ENCODE data around the gene CCDC28B. TPM values are rescaled to one million over a fixed set of nuclear protein-coding genes. Genes with fewer than 3 reads are reported as not detected.

CCDC28B gene
- total RNA-seq, 2 experiments from 2014 or later, result 33.4 to 36.6 TPM

DNA sequence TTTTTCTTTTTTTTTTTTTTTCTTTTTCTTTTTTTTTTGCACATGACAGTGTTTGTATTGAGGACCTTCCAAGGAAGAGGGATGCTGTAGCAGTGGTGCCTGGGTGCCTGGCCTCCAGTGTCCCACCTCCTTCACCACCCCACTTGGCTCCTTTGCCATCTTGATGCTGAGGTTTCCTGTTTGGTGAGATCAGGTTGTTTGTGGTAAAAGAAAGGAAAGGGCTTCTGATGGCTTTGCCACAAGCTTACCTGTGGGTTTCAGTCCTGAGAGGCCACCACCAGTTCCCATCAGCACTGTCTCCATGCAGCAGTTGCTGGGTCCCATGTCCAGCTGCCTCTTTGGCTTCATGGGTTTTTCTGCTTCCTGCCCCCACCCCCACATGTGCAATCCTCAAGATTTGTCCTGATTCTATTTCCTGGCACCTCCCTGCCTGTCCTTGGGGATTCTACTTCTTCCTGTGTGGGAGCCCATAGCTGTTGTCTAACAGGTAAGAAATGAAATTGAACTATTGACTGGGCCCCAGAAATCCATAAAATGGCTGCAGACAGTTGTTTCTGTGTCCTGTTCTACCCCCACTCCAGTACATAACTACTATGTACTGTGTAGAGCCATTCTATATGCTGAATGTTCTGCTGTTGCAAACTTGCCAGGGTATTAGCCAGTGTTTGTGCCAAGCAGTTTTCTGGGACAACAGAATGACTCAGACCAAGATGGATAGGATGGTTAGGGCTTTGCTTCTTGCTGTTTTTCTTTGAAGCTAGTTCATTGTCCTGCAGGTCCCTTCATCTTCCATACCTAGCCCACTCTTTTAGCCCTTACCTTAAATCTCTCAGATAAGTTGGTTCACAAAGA, 4.2 kb upstream of the CCDC28B start:
- H3K27ac Mint-ChIP-seq, result peak overlapping the region; percentile 78
- H3K4me3 Mint-ChIP-seq, result peak overlapping the region; percentile 60
- H3K36me3 Mint-ChIP-seq (ENCODE audit: low read depth), result peaks cover 69% of the 10 kb centered on the region
- no peaks in the 10 kb centered on the region for H3K27me3 Mint-ChIP-seq
- H3K4me1 Mint-ChIP-seq, result peaks cover 76% of the 10 kb centered on the region
- CTCF ChIA-PET, result interaction anchor here (0.5 to 2.5 kb wide), 7 partner anchors 9 to 375 kb away, joined by 3 to 12 read pairs (median 4); partner anchors contain the start of genes IQCC and TXLNA
- POLR2A ChIA-PET, result no interaction called here
- DNase-seq, result peak; percentile 55
- no peaks in the 10 kb centered on the region for H3K9me3 Mint-ChIP-seq

DNA sequence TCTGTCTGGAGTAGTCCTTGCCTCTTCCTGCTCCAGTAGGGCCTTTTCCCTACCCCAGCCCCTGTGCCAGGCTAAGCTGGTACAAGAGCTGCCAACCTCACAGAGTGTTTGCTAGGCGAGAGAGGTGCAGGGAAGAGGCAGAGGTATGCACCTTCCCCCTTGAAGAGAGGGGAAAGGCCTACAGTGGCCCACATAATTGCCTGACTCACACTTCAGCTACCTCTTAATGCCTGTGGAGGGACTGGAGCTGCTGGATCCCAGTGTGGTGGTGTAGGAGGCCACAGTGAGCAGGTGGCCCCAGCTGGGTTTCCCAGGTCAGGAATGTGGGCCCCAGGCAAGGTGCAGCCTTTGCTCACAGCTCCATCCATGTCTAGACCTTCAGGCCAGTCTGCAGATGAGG, 3.3 kb upstream of the CCDC28B start:
- Mint-ChIP-seq H3K36me3 (ENCODE audit: low read depth) (peaks cover 65% of the 10 kb centered on the region), H3K27me3 (no peaks in the 10 kb centered on the region), H3K27ac (no peak overlapping the region), H3K4me1 (peaks cover 81% of the 10 kb centered on the region), H3K9me3 (no peaks in the 10 kb centered on the region), H3K4me3 (no peak overlapping the region)
- POLR2A ChIA-PET, result interaction anchor here (0.6 kb wide), 2 partner anchors 14 to 201 kb away, joined by 5 read pairs; no protein-coding TSS in a partner anchor
- CTCF ChIA-PET, result interaction anchor here (0.6 to 2.5 kb wide), 7 partner anchors 9 to 161 kb away, joined by 3 to 12 read pairs (median 9); partner anchors contain the start of genes FAM167B, IQCC and TXLNA
- no peak for DNase-seq

DNA sequence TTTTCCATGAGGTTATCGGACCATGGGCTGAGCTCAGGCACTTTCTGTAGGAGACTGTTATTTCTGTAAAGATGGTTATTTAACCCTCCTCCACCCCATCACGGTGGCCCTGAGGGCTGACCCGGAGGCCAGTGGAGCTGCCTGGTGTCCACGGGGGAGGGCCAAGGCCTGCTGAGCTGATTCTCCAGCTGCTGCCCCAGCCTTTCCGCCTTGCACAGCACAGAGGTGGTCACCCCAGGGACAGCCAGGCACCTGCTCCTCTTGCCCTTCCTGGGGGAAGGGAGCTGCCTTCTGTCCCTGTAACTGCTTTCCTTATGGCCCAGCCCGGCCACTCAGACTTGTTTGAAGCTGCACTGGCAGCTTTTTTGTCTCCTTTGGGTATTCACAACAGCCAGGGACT, 2.6 kb upstream of the CCDC28B start:
- Mint-ChIP-seq H3K4me1 (peaks cover 86% of the 10 kb centered on the region), H3K9me3 (no peaks in the 10 kb centered on the region), H3K4me3 (no peak overlapping the region), H3K36me3 (ENCODE audit: low read depth) (peaks cover 61% of the 10 kb centered on the region), H3K27ac (no peak overlapping the region), H3K27me3 (no peaks in the 10 kb centered on the region)
- POLR2A ChIA-PET, result interaction anchor here (0.6 kb wide), 3 partner anchors 15 to 200 kb away, joined by 3 to 5 read pairs (median 5); no protein-coding TSS in a partner anchor
- CTCF ChIA-PET, result interaction anchor here (0.6 to 2.5 kb wide), 7 partner anchors 10 to 162 kb away, joined by 3 to 12 read pairs (median 9); partner anchors contain the start of genes FAM167B and TXLNA
- no peak for DNase-seq

DNA sequence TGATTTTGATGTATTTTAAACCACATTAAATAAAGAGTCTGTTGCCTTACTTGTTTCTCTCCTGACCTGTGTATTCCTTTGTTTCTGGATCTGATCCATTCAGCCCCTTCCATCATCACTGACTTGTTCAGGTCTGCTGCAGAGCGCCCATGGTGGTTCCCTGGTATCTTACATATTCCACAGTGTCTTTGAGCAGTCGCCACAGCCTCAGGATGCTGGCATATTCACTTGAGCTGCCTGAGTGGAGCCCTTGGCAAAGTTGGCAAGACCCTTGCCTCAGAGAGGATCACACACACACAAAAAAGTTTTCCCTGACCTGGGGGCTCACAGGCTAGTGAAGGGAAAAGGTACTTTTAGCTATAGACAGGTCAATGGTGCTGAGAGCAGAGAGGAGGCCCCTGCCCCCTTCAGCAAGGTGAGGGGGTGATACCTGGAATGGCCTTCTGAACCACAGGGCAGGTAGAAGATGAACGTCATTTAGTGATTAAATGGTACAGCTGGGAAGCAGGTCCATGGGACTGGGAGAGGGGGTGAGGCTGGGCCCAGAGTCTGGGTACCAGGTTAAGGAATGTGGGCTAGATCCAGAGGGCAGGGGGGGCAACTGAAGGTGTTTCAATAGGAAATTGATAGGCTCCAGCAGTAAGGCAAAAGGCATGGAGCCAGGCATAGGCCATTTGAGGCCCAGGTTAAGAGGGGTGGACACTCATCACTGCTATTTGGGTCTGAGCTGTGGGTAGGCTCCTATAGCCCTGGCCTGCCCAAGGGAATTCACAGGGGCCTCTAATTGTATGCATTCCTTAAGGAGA, 2.0 kb upstream of the CCDC28B start:
- H3K27ac Mint-ChIP-seq, result peak overlapping the region; percentile 7
- DNase-seq, result no peak
- H3K4me1 Mint-ChIP-seq, result peaks cover 83% of the 10 kb centered on the region
- H3K36me3 Mint-ChIP-seq (ENCODE audit: low read depth), result peaks cover 57% of the 10 kb centered on the region
- H3K27me3 Mint-ChIP-seq, result no peaks in the 10 kb centered on the region
- no peak overlapping the region for H3K4me3 Mint-ChIP-seq
- no peaks in the 10 kb centered on the region for H3K9me3 Mint-ChIP-seq
- ChIA-PET CTCF (interaction anchor here (1.0 to 2.5 kb wide), 5 partner anchors 14 to 50 kb away, joined by 3 to 12 read pairs (median 9); partner anchors contain the start of genes FAM167B and TXLNA), POLR2A (interaction anchor here (0.6 kb wide), 1 partner anchor 96 kb away, joined by 3 read pairs; no protein-coding TSS in a partner anchor)

DNA sequence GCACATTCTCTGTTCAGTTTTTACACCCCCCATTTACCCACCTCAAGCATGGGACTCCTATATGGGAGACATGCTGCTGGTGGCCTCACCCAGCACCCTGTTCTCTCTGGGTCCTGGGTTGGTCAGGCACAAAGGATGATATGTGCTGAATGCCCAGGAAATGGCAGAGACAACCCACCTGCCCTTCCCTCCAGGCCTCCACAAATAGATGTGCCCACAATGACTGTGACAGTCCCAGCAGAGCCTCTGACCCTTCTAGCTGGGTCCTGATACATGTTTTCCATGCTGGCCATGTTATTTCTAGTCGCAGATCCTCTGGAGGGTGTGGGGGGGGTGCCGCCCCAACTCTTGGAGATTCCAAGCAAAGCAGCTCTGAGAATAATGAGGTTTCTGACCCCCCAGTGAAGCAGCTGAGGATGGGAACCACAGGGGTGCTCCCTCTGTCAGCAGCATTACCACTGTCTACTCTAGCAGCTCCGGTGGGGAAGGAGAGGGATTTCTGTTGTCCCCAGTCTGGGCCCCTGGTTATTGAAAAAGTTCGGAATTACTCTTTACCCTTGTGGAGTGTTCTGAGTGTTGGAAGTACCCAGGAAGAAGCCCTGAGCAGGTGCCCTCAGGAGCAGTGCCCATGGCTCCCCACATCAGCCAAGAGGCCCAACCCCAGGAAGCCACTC, 1.2 kb upstream of the CCDC28B start:
- peaks cover 81% of the 10 kb centered on the region for H3K4me1 Mint-ChIP-seq
- DNase-seq, result no peak
- CTCF ChIA-PET, result interaction anchor here (0.6 to 2.2 kb wide), 5 partner anchors 10 to 153 kb away, joined by 3 to 9 read pairs (median 5); no protein-coding TSS in a partner anchor
- peaks cover 55% of the 10 kb centered on the region for H3K36me3 Mint-ChIP-seq (ENCODE audit: low read depth)
- no peak overlapping the region for H3K4me3 Mint-ChIP-seq
- peak overlapping the region; percentile 88 for H3K27ac Mint-ChIP-seq
- no peaks in the 10 kb centered on the region for H3K9me3 Mint-ChIP-seq
- no peaks in the 10 kb centered on the region for H3K27me3 Mint-ChIP-seq
- POLR2A ChIA-PET, result no interaction called here

DNA sequence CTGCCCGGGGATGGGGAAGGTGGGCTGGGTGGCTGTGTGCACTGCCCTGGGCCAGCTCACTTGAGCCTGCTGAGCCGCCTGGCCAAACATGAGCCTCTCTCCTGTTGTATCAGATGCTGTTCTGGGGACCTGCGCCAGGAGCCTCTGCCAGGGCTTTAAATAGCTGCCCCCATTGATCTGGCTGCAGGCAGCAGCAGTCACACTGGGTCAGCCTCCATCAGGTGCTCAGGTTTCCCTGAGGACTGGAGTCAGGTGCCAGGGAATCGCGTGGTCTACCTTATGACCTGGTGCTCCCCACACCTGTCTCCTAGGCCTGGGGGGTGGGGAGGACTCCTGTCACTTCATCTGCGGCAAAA, 700 bp upstream of the CCDC28B start:
- DNase-seq, result no peak
- Mint-ChIP-seq H3K27me3 (no peaks in the 10 kb centered on the region), H3K4me1 (peaks cover 79% of the 10 kb centered on the region), H3K4me3 (peak overlapping the region; percentile 81), H3K27ac (peak overlapping the region; percentile 88), H3K9me3 (no peaks in the 10 kb centered on the region), H3K36me3 (ENCODE audit: low read depth) (peaks cover 50% of the 10 kb centered on the region)
- POLR2A ChIA-PET, result interaction anchor here (0.8 kb wide), 1 partner anchor 16 kb away, joined by 3 read pairs; no protein-coding TSS in a partner anchor
- CTCF ChIA-PET, result interaction anchor here (0.6 to 2.2 kb wide), 4 partner anchors 10 to 153 kb away, joined by 3 to 6 read pairs (median 4); no protein-coding TSS in a partner anchor

DNA sequence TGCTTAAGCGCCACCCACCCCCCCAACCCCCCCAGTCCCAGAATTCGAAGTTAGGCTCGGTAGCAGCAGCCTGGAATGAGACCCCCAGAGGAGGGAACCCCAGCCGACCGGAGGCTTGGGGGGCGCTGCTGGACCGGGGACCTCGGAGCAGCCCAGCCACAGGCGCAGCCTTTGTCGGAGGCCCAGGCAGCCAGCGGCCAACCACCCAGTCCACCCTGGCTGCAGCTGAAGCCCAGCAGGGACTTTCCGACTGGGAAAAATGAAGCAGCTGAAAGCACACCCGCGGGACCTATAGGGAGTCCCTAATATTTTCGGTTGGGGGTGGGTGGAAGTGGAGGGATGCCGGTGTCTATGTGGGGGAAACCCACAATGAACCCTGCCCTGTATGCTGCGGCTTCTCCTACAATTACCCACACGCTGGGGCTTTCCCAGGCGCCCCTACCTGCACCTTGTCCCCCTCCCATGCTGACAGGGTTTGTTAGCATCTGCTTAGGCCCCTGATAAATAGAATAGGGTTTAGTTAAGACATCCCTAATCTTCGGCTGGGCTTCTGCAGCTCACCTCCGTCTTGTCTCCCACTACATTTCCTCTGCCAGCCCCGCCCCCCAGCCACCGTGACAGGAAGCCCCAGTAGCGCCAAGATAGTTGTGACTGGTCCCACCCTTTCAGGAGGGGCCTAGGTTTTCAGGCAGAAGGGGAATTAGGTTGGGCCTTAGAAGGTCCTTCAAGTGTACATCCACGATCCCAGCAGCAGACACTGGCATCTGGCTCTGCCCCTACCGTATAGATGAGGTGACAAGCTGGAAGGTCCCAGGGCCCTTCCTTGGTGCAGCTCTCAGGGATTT, 838 bp downstream of the CCDC28B start:
- Mint-ChIP-seq H3K4me3 (peak overlapping the region; percentile 81), H3K4me1 (peaks cover 76% of the 10 kb centered on the region), H3K9me3 (no peaks in the 10 kb centered on the region), H3K27ac (peak overlapping the region; percentile 88), H3K27me3 (no peaks in the 10 kb centered on the region), H3K36me3 (ENCODE audit: low read depth) (peaks cover 35% of the 10 kb centered on the region)
- ChIA-PET POLR2A (interaction anchor here (0.6 kb wide), 1 partner anchor 940 kb away, joined by 3 read pairs; no protein-coding TSS in a partner anchor), CTCF (interaction anchor here (0.7 to 2.2 kb wide), 6 partner anchors 11 to 92 kb away, joined by 3 to 11 read pairs (median 4); partner anchors contain the start of gene TXLNA)
- DNase-seq, result peak; percentile 87

DNA sequence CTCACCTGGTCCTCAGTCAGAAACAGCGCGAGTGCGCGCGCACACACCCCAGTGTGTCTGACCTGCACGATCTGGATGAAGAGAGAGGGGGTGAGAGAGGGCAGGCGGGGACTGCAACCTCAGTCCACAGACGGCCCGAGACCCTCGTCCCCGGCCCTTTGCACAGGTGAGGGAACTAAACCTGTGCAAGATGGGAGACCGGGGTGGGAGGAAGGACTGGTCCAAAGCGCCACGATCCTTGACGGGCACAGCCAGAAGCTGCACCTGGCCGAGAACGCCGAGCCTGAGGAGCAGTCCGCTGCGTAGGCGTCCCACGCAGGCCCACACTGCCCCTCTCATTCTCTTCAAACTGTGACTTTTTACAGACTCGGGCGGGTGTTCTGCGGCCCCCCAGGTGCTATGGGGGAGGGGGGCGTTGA, 4.6 kb downstream of the CCDC28B start:
- H3K27me3 Mint-ChIP-seq, result no peaks in the 10 kb centered on the region
- DNase-seq, result no peak
- no peaks in the 10 kb centered on the region for H3K9me3 Mint-ChIP-seq
- POLR2A ChIA-PET, result interaction anchor here (1.0 kb wide), 1 partner anchor 25 kb away, joined by 3 read pairs; the partner anchor contains the start of gene TXLNA
- peaks cover 22% of the 10 kb centered on the region for H3K36me3 Mint-ChIP-seq (ENCODE audit: low read depth)
- CTCF ChIA-PET, result interaction anchor here (1.0 to 2.9 kb wide), 2 partner anchors 10 to 11 kb away, joined by 5 to 19 read pairs; no protein-coding TSS in a partner anchor
- peaks cover 49% of the 10 kb centered on the region for H3K4me1 Mint-ChIP-seq
- H3K27ac Mint-ChIP-seq, result peak overlapping the region; percentile 13
- H3K4me3 Mint-ChIP-seq, result peak overlapping the region; percentile 88

DNA sequence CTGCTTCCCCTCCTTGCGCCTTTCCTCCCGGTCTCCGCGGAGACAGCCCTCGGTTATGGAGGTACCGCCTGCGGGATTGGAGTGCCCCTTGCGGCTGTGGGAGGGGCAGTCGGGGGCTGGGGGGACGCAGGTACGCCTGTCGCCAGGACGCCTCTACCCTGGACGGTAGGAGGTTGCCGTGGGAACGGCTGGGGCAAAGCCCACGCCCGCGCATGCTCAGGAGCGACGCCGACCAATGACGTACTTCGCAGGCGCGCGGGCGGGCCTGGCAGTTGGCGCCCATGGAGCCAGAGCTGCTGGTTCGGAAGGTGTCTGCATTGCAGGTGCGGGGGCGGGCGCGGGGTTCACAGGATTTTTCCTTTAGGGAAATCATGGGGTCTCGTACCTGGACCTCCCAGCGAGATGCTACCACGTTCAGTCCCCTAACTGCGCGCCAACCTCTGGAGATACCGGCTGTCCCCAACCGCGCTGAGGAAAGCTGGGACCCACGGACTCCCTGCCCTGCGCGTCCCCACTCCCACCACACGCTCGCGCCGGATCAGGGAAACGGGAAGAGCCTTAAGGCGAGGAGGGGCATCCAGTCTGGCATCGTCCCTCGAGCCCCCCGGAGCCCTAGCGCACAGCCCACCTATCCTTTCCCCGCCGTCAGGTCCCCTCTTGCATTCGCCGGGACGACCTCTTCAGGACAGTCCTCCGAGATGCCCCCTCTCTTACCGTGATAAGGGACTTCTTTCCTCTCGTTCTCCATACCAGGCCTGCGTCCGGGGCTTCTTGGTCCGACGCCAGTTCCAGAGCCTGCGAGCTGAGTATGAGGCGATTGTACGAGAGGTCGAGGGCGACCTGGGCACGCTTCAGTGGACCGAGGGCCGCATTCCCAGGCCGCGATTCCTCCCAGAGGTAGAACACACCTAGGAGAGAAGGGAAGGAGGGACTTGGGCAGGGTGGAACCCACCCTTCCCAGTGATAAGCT, 5.3 kb downstream of the CCDC28B start, which contains the start of gene IQCC:
Gene IQCC, plus strand, starts transcription at position 271 of the 970 bp plus-strand sequence. Its CDS starts 11 bp downstream, at position 282.
- no peaks in the 10 kb centered on the region for H3K27me3 Mint-ChIP-seq
- peaks cover 22% of the 10 kb centered on the region for H3K36me3 Mint-ChIP-seq (ENCODE audit: low read depth)
- H3K9me3 Mint-ChIP-seq, result no peaks in the 10 kb centered on the region
- H3K27ac Mint-ChIP-seq, result peak within 1 kb of the TSS; percentile 89
- H3K4me1 Mint-ChIP-seq, result peaks cover 43% of the 10 kb centered on the region
- ChIA-PET CTCF (interaction anchor here (0.8 to 2.9 kb wide), 6 partner anchors 9 to 54 kb away, joined by 3 to 19 read pairs (median 4); partner anchors contain the start of gene FAM167B), POLR2A (interaction anchor here (0.7 to 1.0 kb wide), 2 partner anchors 26 to 154 kb away, joined by 3 read pairs; partner anchors contain the start of gene TXLNA)
- peak; percentile 89 for DNase-seq
- H3K4me3 Mint-ChIP-seq, result peak within 1 kb of the TSS; percentile 88

DNA sequence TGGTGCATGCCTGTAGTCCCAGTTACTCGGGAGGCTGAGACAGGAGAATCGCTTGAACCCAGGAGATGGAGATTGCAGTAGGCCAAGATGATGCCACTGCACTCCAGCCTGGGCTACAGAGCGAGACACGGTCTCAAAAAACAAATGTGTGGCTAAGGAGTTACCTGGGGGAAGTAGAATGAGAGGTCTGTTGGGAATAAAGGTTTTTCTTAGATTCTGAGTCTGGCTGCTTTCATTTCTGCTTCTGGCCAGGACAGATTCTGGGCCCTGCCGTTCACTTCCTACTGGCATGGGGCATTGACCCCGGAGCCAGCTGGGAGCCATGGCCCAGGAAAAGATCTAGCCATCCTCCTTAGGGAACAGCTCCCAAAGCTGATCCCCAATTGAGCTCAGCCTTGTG, 8.1 kb downstream of the CCDC28B start:
- Mint-ChIP-seq H3K27ac (no peak overlapping the region), H3K27me3 (no peaks in the 10 kb centered on the region), H3K36me3 (ENCODE audit: low read depth) (peaks cover 13% of the 10 kb centered on the region), H3K4me3 (no peak overlapping the region), H3K4me1 (peaks cover 26% of the 10 kb centered on the region), H3K9me3 (no peaks in the 10 kb centered on the region)
- POLR2A ChIA-PET, result no interaction called here
- CTCF ChIA-PET, result no interaction called here
- DNase-seq, result no peak
